HT1080 (cell line): Measurements from ENCODE around the gene PRM2. TPM values are rescaled to one million over a fixed set of nuclear protein-coding genes. Genes with fewer than 3 reads are reported as not detected.

ENCODE experiments used
- DNase-seq: peaks from one replicate; pipeline ENCODE4 v3.0.0-alpha.2; 2015; ENCODE audit warnings: low read depth
- polyA plus RNA-seq, 2 experiments: library from polyadenylated mRNA; depleted of rRNA; stranded (reverse); fragments of >200 nt; gene quantifications; 2 replicates each; pipeline ENCODE4 v1.2.3, GENCODE V29; 2015
- total RNA-seq: library from RNA; depleted of rRNA; stranded (reverse); fragments of >200 nt; shearing (Covaris generic); gene quantifications from 2 replicates; pipeline ENCODE4 v1.2.3, GENCODE V29; 2014; rRNA removed

PRM2 gene
- total RNA-seq = not detected in 2 replicates
- polyA plus RNA-seq (2015; cell fraction: cytosol; rRNA removed) = not detected in 2 replicates
- not detected in 2 replicates for polyA plus RNA-seq (2015; cell fraction: nucleus; rRNA removed)

DNA sequence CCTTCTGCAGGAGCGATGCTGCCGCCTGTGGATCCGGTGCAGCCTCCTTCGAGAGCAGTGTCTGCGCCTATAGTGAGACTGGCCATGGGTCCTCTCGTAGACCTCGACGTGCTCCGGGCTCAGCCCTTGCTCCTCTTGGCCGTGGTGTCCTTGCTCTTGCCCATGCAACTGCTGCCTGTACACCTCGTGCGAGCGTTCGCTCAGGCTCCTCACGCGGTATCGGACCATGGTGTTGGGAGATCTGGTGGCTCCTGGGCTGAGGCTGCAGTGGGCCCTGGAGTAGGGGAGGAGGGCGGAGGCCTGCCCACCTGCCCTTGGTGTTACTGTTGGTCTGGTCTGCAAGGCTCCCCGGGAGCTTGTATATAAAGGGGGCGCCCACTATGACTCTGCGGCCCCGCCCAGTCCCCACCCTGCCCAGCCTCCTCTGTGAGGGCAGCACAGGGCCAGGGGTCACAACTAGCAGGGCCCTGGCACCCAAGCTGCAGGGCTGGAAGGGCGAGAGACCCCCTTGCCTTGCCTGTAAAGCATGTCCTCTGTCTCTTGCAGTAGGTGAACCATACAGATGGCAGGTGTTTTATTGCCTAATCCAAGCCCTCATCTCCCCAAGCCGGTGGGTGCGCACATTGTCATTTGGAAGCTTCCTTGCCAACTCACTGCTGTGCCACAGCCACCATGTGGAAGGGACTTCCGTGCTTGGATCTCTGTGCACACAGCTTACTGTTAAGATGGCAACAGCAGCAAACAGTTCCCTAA lies at the start of gene PRM2:
Gene PRM2 (minus strand): TSS at position 338 of the 753 bp plus-strand sequence. CDS start 110 bp downstream, at position 228.
- no peak for DNase-seq

- DNase-seq = no peak
Observed at GRCh38 chr16:11325404-11326083, 49.3 kb upstream of the PRM2 start.

GRCh38 chr16:11323551-11324336 lies 47.5 kb upstream of the PRM2 start:
- DNase-seq = no peak

DNA sequence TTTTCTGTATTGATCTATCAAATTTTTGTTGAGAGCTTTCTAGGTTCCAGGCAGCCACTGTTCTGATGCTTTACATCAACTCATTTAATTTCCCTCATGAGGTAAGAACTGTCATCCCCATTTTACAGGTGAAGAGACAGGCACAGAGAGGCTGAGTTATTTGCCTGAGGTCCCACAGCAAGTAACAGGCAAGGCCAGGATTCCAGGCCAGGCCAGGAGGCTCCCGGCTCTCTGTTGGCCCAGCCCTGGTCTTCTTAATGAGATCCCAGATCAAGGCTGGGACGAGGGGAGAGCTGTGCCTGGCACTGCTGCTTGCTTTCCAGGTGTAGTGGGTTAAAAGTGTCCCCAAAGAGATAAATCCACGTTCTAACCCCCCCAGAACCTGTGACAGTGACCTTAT lies 46.5 kb upstream of the PRM2 start:
- DNase-seq = no peak

- DNase-seq = no peak
Observed at GRCh38 chr16:11321662-11322061, 45.4 kb upstream of the PRM2 start.

DNA sequence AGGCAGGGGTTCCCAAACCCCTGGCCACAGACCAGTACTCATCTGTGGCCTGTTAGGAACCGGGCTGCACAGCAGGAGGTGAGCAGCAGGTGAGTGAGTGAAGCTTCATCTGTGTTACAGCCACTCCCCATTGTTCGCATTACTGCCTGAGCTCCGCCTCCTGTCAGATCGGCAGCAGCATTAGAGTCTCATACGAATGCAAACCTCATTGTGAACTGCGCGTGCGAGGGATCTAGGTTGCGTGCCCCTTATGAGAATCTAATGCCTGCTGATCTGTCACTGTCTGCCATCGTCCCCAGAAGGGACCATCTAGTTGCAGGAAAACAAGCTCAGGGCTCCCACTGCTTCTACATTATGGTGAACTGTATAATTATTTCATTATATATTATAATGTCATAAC lies 43.9 kb upstream of the PRM2 start:
- DNase-seq = no peak

GRCh38 chr16:11319529-11320146 lies 43.4 kb upstream of the PRM2 start:
- no peak for DNase-seq

DNA sequence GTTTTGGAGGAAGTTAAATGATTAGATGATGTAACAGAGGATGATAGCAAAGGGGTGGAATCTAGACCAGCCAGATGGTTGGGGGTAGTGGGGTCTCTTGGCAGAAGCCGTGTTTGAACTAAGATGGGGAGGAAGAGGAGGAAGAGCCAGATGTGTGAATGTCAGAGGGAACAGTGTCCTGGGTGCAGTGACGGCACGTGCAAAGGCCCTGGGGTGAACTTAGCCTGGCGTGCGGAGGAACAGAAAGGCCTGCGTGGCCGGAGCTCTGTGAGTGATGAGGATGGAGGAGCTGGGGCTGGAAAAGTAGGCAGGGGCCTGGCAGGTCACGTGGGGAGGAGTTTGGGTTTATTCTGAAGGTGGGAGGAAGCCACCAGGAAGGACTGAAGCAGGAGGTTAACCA lies 42.5 kb upstream of the PRM2 start:
- no peak for DNase-seq

- no peak for DNase-seq
Observed at GRCh38 chr16:11316331-11317015, 40.2 kb upstream of the PRM2 start.

DNA sequence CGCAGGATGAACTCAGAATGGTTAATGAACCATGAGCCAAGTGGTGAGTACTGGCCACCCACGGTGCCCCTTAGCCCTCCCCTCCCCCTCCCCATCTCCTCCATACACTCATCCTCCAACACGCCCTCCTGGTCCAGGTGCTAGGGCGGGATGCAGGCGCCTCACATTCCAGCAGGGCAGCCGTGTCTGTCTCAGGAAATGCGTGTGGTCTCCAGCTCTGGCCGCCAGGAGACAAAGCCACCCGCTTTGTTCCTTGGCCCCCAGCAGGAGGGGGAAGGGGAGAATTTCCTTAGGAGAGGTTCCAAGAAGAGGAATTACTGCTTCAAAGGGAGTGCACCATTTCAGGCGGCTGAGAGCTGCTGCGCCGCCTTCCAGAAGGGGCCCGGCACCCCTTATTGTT lies 39.2 kb upstream of the PRM2 start:
- DNase-seq = peak; percentile 88

GRCh38 chr16:11314309-11314894 lies 38.1 kb upstream of the PRM2 start:
- DNase-seq = no peak

GRCh38 chr16:11313493-11314308 lies 37.4 kb upstream of the PRM2 start:
- DNase-seq = no peak

DNA sequence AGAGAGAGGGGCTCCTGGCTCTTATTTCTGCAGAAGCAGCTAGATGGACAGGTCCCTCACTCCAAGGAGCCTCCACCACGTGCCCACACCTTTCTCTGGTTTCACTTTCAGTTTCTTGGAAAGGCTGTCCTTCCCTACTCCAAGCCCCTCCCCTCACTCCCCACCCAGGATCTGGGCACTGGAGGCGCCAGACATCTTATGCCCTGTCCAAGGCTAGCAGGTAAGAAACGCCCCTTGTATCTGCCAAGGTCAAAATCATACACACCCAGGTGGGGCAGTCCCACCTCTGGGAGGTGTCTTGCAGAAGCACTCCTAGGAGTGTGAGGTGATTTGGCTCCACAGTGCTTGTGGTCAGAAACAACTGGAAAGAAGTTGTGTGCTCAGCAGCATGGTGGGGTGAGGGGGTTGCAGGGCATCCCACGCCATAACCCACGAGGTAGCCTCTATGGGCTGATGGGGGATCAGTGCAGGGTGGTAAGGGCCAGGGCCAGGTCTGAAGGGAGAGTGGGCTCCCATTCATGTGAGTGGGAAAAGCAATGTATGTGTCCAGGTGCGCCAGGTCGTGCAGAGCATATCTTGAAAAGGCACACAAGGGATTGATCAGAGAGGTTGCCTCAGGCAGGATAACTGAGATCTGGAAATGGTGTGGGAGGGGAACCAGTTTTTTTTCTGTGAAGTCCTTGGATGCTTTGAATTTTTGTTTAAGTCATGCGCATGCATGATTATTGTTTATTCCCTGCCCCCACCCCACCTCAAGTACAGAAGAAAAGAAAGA lies 36.6 kb upstream of the PRM2 start:
- peak; percentile 49 for DNase-seq

DNA sequence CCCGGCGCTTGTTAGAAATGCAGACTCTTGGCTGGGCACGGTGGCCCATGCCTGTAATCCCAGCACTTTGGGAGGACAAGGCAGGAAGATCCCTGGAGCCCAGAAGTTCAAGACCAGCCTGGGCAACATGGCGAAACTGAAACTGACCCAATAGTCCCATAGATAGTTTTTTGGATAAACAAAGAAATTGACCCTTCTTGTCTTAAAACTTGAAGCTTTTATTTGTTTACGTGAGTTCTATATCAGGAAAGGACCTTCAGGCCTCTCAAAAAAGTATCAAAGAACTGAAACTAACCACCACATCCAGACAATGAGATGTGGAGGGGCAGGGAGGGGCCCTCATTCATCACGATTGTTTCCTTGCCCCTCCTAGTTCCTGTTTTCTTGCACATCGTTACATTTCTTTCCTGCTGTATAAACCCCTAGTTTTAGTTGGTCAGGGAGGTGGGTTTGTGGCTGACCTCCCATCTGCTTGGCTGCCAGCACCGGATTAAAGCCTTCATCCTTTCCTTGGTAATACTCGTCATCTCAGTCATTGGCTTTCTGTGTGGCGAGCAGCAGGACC lies 34.8 kb upstream of the PRM2 start:
- DNase-seq = no peak

DNA sequence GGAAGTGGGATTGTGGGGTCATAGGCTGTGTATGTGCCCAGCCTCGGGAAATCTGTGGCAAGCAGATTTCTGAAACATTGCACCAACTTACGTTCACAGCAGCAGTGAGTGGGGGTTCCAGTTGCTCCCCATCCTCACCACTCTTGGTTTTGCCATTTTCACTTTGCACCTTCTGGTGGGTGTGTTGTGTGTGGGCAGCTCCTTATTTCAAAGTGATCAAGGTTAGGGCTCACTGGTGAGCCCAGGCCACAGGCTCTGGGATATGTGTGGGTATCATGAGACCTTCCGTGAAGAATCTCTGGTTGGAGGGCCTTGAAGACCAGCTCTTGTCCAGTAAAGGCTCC lies 34.3 kb upstream of the PRM2 start:
- DNase-seq = no peak

- no peak for DNase-seq
Observed at GRCh38 chr16:11309895-11310633, 33.8 kb upstream of the PRM2 start.

DNA sequence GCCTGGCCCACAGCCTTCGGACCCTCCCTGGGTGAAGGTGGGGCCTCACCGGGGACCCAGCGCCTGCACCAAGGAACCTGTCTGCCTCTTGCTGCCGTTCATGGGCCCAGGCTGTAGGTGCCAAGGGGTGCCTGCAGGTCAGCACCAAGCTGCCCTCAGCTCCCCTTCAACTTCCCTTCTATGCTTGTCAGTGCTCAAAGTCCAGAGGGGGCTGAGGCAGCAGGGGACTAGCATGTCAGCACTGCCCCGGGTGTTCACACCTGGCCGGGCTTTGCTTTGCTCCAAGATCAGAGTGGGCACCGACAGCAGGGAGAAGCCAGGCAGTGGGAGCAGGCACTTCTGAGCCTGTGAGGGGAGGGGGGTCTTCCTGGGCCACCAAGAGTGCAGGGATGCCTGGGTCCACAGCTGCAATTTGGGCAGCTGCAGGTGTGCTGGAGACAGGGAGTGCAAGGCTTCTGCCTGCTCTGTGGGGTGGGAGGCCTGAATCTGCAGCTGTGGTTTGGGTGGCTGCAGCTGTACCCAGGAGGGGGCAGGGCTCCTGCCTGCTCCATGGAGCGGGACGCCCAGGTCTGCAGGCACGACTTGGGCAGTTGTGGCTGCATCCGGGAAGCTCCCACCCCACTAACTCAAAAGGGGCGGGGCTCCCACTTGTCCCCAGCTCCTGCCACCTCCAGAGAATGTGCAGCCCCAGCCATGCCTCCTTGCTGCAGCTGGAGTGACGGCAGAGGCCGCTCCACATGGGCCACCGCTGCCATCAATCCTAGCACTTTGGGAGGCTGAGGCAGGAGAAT lies 32.4 kb upstream of the PRM2 start:
- DNase-seq = no peak
